Tibial nerve (tissue), 4 donors: Measurements from ENCODE around the gene GRK2. TPM values are rescaled to one million over a fixed set of nuclear protein-coding genes. Genes with fewer than 3 reads are reported as not detected.

Experiments used
- DNase-seq, 2 donors: peaks; one replicate each; pipeline ENCODE4 v3.0.0-alpha.2; 2019; ENCODE audit warnings: low spot score in 2 of 2
- H3K27ac ChIP-seq, 4 donors: fragments of 200-600 bp; sonication (generic) in 3 of 4; one replicate each; pipeline ENCODE4 v1.5.1; 2017 to 2019; ENCODE audit warnings: mild to moderate bottlenecking in 1 of 4
- H3K27me3 ChIP-seq, 2 donors: fragments of 200-600 bp; sonication (generic) in 1 of 2; one replicate each; pipeline versions ENCODE4 v1.5.1 to v1.6.0; 2017 to 2019
- H3K36me3 ChIP-seq, 3 donors: fragments of 200-600 bp; sonication (generic); one replicate each; pipeline ENCODE4 v1.5.1; 2018 to 2019
- H3K4me1 ChIP-seq, 4 donors: fragments of 200-600 bp; sonication (generic) in 3 of 4; one replicate each; pipeline ENCODE4 v1.5.1; 2017 to 2019
- H3K4me3 ChIP-seq, 4 donors: fragments of 200-600 bp; sonication (generic) in 3 of 4; one replicate each; pipeline ENCODE4 v1.5.1; 2017 to 2019; ENCODE audit warnings: mild to moderate bottlenecking in 1 of 4, moderate library complexity in 1 of 4
- H3K9me3 ChIP-seq, 4 donors: fragments of 200-600 bp; sonication (generic) in 3 of 4; one replicate each; pipeline ENCODE4 v1.5.1; 2017 to 2019
- CTCF ChIP-seq, 5 experiments: fragments of 200-600 bp in 3 of 5; fragments of 450-650 bp in 2 of 5; sonication (generic) in 3 of 5; IDR thresholded peaks; one replicate each; pipeline ENCODE4 v1.5.1; 2016 to 2019; ENCODE audit warnings: antibody characterized with exemption in 5 of 5, mild to moderate bottlenecking in 3 of 5, moderate library complexity in 2 of 5
- EP300 ChIP-seq, 2 donors: sonication (generic); formaldehyde crosslinking; IDR thresholded peaks; one replicate each; pipeline ENCODE4 v1.6.1; 2017; ENCODE audit warnings: antibody characterized with exemption in 2 of 2, mild to moderate bottlenecking in 1 of 2
- POLR2A ChIP-seq, 2 donors: fragments of 450-650 bp; IDR thresholded peaks; one replicate each; pipeline ENCODE4 v1.6.1; 2017; ENCODE audit warnings: antibody characterized with exemption in 2 of 2, mild to moderate bottlenecking in 2 of 2, moderate library complexity in 2 of 2
- WGBS, 2 donors: methylation state at CpG; one replicate each; pipeline ENCODE4 v1.1.5; 2018; 5-methylcytosine and 5-hydroxymethylcytosine counted together
- total RNA-seq, 4 donors: library from RNA; depleted of rRNA; stranded (reverse); fragments of >200 nt; gene quantifications; one replicate each; pipeline ENCODE4 v1.1.0, GENCODE V29; 2016

The GRK2 gene
- total RNA-seq, 4 donors from 2014 or later, result 46.0 to 134 (median 65.4) TPM

- Histone ChIP-seq H3K27me3 (no peaks in the 10 kb centered on the region), H3K4me3 (peak overlapping the region; percentile 59 to 90 (median 81)), H3K4me1 (peaks cover 0 to 69% (median 34%) of the 10 kb centered on the region in 4 donors), H3K27ac (peak overlapping the region; percentile 84 to 96 (median 93)), H3K9me3 (no peaks in the 10 kb centered on the region), H3K36me3 (peaks cover 0 to 67% (median 28%) of the 10 kb centered on the region in 3 donors)
- WGBS, 2 donors, result 1 to 3% methylated on average over 5 to 24 of the region's 87 CpGs
- peak; percentile 79 to 82 for DNase-seq
- peak; percentile 37 to 64 for TF ChIP-seq POLR2A (IDR thresholded peaks at IDR 0.05)
- TF ChIP-seq EP300 (IDR thresholded peaks at IDR 0.05), result peak; percentile 32 to 90
- peak; percentile 48 to 76 (median 55) for TF ChIP-seq CTCF (IDR thresholded peaks at IDR 0.05)
Measured at GRCh38 chr11:67288452-67289225, 22.4 kb downstream of the GRK2 start.

- H3K27ac ChIP-seq, result peak within 1 kb of the TSS; percentile 84 to 96 (median 93)
- H3K27me3 ChIP-seq, result no peaks in the 10 kb centered on the region
- no peak for DNase-seq
- 0% methylated on average over 6 of the region's 56 CpGs; no CpG with 5 or more reads in 1 of the 2 donors for WGBS, 2 donors
- H3K4me1 ChIP-seq, result peaks cover 0 to 73% (median 33%) of the 10 kb centered on the region in 4 donors
- peaks cover 0 to 65% (median 23%) of the 10 kb centered on the region in 3 donors for H3K36me3 ChIP-seq
- no peaks in the 10 kb centered on the region for H3K9me3 ChIP-seq
- peak within 1 kb of the TSS; percentile 59 to 90 (median 82) for H3K4me3 ChIP-seq
- TF ChIP-seq EP300 (IDR thresholded peaks at IDR 0.05), result no peak
Measured at GRCh38 chr11:67289226-67289650, 23.0 kb downstream of the GRK2 start, which contains the start of gene ANKRD13D. ANKRD13D (plus strand) TSS chr11:67289303; CDS start chr11:67289461, 158 bp downstream.

- 21 to 24% methylated on average over 29 to 32 of the region's 36 CpGs for WGBS, 2 donors
- peak overlapping the region; percentile 59 to 88 (median 75) for H3K4me3 ChIP-seq
- TF ChIP-seq EP300 (IDR thresholded peaks at IDR 0.05) (no peak), POLR2A (IDR thresholded peaks at IDR 0.05) (no peak), CTCF (IDR thresholded peaks at IDR 0.05) (no peak)
- H3K27me3 ChIP-seq, result no peaks in the 10 kb centered on the region
- DNase-seq, result no peak
- H3K36me3 ChIP-seq, result peaks cover 0 to 64% (median 17%) of the 10 kb centered on the region in 3 donors
- H3K9me3 ChIP-seq, result peaks cover 0 to under 1% (median 0%) of the 10 kb centered on the region in 4 donors
- peaks cover 0 to 73% (median 33%) of the 10 kb centered on the region in 4 donors for H3K4me1 ChIP-seq
- H3K27ac ChIP-seq, result peak overlapping the region; percentile 84 to 93 (median 88)
Measured at GRCh38 chr11:67289651-67290479, 23.6 kb downstream of the GRK2 start.

GRCh38 chr11:67290801-67291200 lies 24.5 kb downstream of the GRK2 start:
- WGBS, 2 donors, result 64 to 72% methylated on average over 7 of the region's 7 CpGs
- H3K27me3 ChIP-seq, result no peaks in the 10 kb centered on the region
- TF ChIP-seq POLR2A (IDR thresholded peaks at IDR 0.05) (no peak), CTCF (IDR thresholded peaks at IDR 0.05) (no peak)
- H3K4me3 ChIP-seq, result peak overlapping the region in 1 of 4 donors; percentile 75
- DNase-seq, result no peak
- H3K4me1 ChIP-seq, result peaks cover 0 to 68% (median 33%) of the 10 kb centered on the region in 4 donors
- peak overlapping the region in 3 of 4 donors; percentile 85 to 93 (median 90) for H3K27ac ChIP-seq
- H3K9me3 ChIP-seq, result peaks cover 0 to 10% (median 2%) of the 10 kb centered on the region in 4 donors
- peaks cover 0 to 64% (median 11%) of the 10 kb centered on the region in 3 donors for H3K36me3 ChIP-seq
